CD1c-positive myeloid dendritic cell (primary cell): Measurements from ENCODE around the gene MUC4.
A peak's percentile ranks its signal among the peaks of the same experiment; 100 is the strongest.
"Not testable (repeated sequence)": the region's sequence is repeated elsewhere in the genome, so short reads cannot be mapped to it uniquely, and the experiment has no call there.

Experiments used
- DNase-seq: peaks from one replicate; pipeline ENCODE4 v3.0.0-alpha.2; 2016; ENCODE audit errors: extremely low spot score

MUC4 gene

GRCh38 chr3:195810455-195810845 lies 1.3 kb downstream of the MUC4 start:
- no peak for DNase-seq

GRCh38 chr3:195809796-195810454 lies 1.8 kb downstream of the MUC4 start:
- no peak for DNase-seq

- DNase-seq: no peak
Measured at GRCh38 chr3:195809291-195809785, 2.4 kb downstream of the MUC4 start.

GRCh38 chr3:195808741-195809290 lies 2.9 kb downstream of the MUC4 start:
- no peak for DNase-seq

- DNase-seq: no peak
Measured at GRCh38 chr3:195807681-195808121, 4.0 kb downstream of the MUC4 start.

- DNase-seq: no peak
Measured at GRCh38 chr3:195806916-195807231, 4.9 kb downstream of the MUC4 start.

- no peak for DNase-seq
Measured at GRCh38 chr3:195806211-195806915, 5.4 kb downstream of the MUC4 start.

- DNase-seq: not testable (repeated sequence)
Measured at GRCh38 chr3:195805588-195805987, 6.1 kb downstream of the MUC4 start.

GRCh38 chr3:195805181-195805580 lies 6.5 kb downstream of the MUC4 start:
- DNase-seq: no peak

- no peak for DNase-seq
Measured at GRCh38 chr3:195803289-195803908, 8.3 kb downstream of the MUC4 start.

- no peak for DNase-seq
Measured at GRCh38 chr3:195802795-195803194, 8.9 kb downstream of the MUC4 start.

- no peak for DNase-seq
Measured at GRCh38 chr3:195802261-195802701, 9.4 kb downstream of the MUC4 start.

GRCh38 chr3:195801251-195802183 lies 10.2 kb downstream of the MUC4 start:
- no peak for DNase-seq

GRCh38 chr3:195800240-195800639 lies 11.5 kb downstream of the MUC4 start:
- DNase-seq: no peak

- DNase-seq: no peak
Measured at GRCh38 chr3:195796795-195797194, 14.9 kb downstream of the MUC4 start.

GRCh38 chr3:195794708-195795107 lies 17.0 kb downstream of the MUC4 start:
- no peak for DNase-seq

- not testable (repeated sequence) for DNase-seq
Measured at GRCh38 chr3:195792621-195793020, 19.1 kb downstream of the MUC4 start.

- peak; percentile 66 for DNase-seq
Measured at GRCh38 chr3:195790901-195791300, 20.8 kb downstream of the MUC4 start.

- DNase-seq: no peak
Measured at GRCh38 chr3:195788711-195789581, 22.8 kb downstream of the MUC4 start.

- not testable (repeated sequence) for DNase-seq
Measured at GRCh38 chr3:195785781-195786405, 25.8 kb downstream of the MUC4 start.
